Stimulated activated CD8-positive, alpha-beta memory T cell treated with anti-CD3 and anti-CD28 coated beads, Interleukin-15, amount 100 ng/mL, for 4 hours (primary cell): ENCODE measurements around the gene PDCD4.

Source experiments
- DNase-seq, 2 donors: peaks; one replicate each; pipeline ENCODE4 v3.0.0-alpha.2; 2020; ENCODE audit warnings: low read depth in 2 of 2

The PDCD4 gene

DNA sequence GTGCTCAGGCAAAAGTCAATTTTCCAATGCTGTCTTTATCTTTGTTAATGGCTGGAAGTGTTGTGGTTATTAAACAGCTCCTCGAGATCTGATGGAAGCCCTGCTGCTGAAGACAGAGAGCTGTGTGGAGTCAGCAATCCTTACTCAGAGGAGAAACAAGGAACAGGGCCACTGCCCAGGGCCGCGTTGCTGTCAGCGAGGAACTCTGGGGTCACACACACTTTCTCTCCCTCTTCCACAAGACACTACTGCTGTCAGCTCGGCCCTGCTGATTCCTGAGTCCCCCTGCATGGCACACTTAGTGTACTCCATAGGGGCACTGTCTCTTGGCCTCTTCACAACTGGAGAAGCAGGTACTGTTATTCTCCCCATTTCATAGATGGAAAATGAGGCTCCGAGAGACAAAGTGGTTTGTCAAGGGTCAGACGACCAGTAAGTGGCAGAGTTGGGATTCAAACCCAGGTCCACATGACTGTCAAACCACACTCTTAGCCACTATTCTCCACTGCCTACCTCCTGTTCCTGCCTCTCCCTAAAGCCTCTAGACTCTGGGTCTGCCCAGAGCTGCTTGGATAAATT, 29.3 kb upstream of the PDCD4 start:
- no peak for DNase-seq

DNA sequence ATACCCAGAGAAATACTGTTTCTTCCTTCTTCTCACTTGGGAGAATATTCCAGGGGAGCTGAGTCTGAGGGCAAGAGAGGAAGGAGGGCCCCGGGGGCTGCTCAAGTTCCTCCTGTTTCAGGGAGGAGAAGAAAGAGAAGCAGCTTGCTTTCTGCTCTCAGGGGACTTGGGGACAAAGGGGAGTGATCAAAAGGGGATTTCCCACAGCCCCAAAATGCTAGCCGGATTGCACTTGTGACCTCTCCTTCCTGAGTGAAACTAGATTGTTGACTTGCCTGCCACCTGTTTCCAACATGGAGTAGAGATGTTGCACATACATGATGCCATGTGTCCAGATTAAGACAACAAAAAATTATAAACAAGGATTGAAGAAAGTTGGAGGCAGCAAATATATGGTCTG, 28.7 kb upstream of the PDCD4 start:
- DNase-seq, result no peak

DNA sequence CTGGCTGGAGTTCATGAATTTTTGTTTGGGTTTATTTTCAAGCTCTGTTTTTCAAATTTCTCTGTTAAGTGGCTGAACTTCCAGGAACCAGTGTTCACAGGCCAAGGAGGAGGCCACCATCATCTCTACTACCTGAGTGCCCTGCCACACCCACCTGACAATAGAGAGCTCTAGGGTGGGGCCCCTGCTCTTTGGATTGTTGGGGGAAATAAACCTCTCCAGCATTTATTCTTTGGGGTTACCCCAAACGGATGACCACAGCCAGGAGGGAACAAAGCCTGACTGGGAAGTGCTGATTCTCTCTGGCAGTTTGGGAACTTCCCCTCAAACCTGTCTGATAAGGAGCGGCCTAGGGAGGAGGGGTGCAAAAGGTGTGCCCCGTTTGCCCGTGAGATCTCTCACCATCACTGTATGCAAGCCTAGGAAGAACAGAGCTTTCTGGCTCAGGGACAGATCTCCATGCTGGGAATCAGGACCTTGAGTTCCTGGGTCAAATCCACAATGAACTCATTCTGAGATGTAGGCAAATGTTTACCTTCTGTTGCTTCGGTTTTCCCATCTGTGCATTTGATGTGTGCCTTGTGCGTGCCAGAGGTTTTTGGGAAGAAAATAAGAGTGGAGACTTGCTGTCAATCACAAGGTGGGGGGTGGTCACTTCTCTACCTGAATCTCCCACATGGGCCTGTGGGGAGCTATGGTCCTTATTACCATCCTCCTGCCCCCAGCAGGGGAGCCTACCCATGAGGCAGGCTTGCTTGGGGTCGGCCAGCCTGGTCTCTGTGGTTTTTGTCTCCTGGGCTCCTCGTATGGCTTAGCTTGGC, 27.7 kb upstream of the PDCD4 start:
- DNase-seq, result no peak

DNA sequence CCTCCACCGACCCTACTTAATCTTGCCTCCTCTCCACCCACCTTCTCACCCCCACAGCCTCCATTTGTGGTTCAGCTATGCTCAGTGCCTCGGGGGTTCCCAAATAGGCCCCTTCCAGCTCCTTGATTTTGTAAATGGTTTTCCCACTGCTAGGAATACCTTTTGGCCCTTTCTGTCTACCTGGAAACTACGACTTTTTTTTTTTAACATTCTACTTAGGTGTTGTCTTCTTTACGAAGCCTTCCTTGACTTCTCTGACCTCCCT, 27.2 kb upstream of the PDCD4 start:
- no peak for DNase-seq

DNA sequence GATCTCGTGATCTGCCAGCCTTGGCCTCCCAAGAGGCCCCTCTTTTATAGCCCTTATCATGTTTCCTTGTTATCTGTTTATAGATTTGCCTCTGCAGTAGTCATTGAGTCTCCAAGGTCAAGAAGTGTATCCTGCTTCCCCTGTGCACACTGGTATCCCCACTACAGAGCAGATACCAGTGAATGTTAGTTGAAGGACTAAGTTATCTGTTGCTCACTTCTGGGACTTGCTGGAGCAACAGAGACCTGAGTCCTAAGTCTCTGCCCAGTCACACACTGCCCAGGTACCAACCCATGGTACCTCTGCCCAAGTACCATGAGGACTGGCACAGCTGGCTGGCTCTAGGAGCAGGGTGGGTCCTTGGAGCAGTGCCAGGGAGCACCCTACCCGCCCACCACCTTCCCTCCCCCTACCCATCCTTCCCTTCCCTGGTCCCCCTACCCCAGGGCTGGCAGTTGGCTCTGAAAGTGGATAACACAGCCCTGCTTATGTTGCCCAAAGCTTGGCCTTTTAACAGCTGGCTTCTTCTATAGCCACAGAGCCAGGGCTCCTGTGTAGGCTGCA, 26.5 kb upstream of the PDCD4 start:
- no peak for DNase-seq

DNA sequence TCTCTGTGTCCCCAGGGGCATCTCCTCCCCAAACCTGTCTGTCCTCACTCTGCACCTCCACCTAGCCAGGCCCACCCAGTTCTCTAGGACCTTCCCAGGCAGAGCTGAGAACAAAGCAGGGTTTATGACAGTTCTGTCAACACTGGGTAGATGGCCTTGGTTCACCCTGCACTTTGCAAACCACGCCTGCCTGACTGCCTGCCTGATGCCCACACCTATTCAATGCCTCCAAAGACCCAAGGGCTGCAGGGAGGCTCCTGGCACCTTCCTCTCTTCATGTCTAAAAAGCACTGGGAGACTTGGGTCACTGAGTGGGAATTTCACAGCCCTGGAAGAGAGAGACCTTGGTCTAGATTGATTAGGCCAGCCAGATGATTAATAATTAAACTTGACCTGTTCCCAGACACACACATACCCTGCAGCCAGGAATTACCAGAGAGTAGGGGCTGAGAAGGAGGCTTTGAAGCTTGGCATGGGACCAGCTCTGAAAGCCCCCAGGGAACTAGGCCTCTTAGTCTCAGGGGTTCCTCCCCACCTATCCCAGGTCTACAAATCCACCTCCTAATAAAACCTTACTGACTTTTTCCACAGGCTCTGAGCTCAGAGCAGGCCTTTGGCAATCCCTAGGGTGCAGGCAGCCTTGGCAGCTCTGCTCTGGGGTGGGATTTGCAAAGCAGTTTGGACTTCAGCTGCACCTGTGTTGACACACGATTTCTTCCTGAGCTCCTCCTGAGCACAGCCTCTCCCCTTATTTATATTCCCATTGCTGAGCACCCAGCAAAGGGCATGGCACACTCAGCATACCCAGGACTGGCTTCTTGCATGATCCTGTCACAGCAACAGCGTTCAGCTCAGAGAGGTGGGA, 25.7 kb upstream of the PDCD4 start:
- DNase-seq, result no peak

DNA sequence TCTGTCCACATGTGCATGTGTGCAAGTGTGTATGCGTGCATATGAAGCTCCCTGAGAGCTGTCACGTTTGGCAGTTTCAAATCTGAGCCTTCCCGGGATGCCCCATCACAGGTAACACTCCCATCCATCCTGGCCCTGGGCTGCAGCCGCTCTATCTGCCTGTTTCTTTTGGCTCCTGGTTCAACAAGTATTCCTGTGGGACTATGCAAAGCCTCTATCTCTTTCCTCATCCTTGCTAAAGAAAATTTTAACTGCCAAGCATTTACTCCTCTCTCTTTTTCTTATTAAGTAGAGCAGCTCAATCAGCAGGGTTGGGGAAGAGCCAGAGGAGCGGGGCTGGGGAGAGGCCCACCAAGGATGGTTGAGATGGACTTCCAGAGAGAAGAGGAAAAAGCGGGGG, 24.4 kb upstream of the PDCD4 start:
- DNase-seq, result no peak

DNA sequence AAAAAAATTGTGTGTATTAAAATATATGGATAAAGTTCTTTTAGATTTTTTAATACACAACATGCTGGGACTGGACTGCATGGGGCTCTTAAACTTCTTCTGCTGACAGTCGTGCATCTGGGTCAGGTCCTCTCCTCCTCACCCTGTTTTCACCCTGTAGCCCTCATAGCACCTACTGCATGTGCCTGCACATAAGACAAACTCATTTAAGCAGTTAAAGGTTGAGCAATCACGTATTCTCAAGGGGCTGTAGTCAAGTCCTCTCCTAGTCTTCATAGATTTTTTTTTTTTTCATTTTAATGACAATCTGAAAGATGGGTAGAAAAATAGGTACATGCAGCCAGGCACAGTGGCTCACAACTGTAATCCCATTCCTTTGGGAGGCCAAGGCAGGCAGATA, 23.6 kb upstream of the PDCD4 start:
- no peak for DNase-seq

DNA sequence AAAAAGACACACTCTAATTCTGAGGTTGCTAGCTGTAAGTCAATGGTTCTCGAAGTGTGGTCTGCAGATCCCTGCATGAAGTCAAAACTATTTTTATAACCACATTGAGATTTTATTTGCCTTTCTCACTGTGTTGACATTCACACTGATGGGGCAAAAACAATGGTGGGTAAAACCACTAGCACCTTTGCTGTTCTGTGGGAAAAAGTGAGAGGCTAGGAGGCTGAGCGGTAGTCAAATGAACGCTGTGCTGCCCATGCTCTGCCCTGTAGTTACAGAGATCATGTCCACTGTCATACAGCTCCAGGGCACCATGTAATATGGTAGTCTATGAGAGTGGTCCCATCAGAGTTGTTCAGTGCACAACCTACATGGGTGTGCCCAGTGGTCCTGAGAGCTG, 21.6 kb upstream of the PDCD4 start:
- no peak for DNase-seq

DNA sequence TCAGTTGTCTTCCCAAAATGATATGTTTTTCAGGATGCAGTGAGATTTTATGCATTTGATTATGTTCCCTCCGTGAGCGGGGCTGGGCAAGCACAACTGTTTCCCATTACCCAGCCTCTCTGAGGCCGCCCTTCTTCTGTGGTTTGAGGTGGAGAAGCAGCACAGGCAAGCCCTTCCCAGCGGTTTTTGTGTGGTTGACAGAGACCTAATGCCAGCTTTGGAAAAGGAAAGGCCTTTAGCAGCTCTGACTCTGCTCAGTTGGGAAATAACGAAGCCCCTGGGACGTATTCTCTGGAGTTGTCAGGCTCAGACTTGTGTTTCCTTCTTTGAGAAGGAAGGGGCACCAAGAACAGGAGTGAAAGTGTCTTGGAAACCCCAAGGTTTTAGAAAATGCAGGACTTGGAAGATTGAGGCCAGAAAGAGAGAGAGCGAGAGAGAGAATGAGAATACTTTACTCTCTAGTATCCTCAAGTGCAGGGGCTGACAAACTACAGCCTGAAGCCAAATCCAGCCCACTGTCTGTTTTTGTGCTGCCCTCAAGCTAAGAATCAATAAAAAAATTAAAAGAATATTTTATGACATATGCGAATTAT, 20.6 kb upstream of the PDCD4 start:
- no peak for DNase-seq

DNA sequence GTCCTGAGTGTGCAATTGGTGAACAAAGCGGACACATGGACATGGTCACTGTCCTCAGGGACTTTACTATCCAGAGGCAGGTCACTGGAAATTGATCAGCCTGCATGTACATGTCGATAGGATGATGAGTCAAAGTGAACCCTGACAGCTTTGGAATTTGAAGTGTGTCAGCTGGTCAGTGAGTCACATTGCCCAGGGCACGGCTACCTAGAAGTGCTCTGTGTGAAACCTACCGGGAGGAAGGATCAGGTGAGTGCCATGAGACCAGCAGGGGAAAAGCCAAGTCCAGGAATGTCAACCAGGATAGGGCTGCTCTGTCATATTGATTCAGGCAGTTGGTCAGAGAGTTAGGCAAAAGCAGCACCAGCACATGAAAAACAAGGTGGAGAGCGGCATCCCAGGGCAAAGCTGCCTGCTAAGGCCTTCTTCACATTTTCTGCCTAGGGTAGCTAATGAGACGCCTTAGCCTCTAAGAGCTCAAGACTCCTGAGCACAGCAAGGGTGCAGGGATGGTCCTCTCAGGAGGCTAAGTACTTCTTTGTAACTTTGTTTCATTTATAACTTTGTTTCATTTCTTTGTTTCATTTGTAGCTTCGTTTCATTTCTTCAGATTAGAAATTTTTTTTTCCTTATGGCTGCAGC, 19.4 kb upstream of the PDCD4 start:
- DNase-seq, result no peak

DNA sequence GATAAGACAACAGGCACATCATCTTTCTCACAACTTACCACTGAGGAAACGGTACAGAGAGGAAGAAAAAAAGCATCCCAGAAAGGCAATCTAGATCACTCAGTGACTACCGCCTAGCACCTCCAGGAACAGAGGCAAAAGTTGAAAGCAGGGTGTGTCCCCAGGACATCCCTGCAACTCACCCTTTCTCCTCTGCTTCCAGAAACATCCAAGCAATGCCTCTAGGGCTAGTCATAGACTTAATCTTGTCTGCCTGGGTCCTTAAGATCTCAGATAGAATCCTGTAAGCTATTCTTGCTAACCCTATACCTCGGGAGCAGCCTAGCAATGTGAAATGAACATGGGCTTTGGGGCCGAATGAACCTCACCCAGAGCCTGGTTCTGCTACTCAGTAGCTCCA, 18.8 kb upstream of the PDCD4 start:
- DNase-seq, result no peak

DNA sequence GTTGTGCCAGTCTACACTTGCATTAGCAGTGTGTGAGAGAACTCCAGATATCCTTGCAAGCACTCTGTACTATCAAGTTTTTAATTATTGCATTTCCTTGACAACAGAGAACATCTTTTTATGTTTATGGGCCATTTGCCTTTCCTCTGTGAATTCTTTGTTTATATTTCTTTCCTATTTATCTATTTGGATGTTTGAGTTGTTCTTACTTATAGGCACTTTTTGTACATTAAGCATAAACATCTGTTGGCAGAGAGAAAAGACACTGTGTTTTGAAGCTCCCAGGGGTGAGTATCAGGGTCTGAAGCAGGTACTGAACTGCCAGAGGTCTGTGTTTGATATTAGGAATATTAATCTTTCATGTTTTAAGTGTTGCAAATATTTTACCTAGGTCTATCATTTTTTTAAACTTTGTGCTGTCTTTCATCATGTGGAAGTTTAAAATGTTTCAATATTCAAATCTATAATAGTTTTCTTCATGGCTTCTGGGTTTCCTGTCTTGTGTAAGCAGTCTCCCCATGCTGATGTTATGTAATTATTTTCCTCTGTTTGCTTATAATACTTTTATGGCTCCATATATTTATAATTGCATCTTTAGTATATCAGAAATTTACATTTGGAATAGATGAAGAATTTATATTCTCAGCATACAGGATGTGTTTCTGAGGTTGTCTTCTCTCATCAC, 17.7 kb upstream of the PDCD4 start:
- DNase-seq, result no peak

DNA sequence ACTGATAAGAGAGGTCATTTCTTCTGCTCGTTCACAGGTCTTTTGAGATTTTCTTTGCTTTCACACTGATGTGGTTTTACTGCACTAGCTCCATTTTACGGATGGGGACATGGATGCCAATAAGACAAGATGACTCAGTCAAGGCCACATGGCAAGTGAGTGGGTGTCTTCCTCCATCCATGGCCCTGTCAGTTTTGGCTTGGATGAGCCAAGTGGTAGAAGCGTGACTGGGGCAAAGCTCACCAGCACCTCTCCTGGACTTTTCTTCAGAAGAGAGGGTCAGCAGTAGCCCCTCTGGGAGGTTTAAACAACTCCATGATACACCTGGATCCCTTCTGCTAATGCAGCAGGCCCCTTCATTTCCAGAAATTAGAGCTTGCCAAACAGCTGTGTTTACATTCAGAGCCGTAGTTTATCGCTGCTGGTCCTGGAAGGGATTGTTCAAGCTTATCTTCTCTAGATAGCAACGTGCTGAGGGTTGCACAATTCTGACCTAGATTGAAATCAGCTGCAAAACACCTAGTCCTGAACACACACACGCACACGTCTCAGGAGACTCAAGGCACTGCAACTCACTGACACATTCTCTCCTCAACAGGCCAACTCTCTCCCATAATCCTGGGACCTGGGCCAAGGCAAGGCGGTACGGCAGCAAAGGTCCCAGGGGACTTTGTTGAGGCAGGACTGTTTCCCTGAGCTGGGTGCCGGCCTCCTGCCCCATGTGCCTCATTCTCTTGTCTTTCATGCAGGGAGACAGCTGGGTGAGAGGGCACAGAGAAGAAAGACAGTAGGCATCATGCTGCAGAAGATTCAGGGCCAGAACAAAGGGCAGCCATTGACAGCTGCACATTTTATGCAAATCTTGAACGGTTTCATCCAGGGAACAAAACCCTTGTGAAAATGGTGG, 14.2 kb upstream of the PDCD4 start:
- DNase-seq, result no peak

DNA sequence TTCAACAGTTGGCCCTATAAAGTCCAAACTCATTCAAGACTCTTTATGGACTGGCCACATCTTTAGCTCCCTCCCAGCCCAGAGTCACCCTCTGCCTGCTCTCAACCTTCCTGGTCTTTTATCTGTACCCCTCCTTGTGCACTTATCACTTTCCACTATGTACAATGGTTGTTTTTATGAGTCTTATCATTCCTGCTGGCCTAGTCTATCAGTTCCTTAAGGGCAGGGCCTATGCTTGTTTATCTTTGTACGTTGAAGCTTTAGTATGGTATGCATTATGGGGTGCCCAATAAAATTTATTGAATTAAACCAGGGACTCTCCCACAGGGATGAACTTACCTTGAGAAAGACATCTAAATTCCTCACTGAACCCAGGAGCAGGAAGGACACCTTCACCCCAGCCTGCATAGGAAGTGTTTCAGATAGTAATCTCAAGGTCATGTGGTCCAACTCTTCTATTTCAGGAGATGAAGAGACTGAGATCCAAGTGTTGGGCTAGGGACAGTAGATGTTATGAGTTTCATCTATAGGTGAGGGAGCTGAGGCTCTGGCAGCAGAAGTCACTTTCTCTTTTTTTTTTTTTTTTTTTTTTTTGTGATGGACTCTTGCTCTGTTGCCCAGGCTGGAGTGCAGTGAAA, 13.3 kb upstream of the PDCD4 start:
- no peak for DNase-seq

DNA sequence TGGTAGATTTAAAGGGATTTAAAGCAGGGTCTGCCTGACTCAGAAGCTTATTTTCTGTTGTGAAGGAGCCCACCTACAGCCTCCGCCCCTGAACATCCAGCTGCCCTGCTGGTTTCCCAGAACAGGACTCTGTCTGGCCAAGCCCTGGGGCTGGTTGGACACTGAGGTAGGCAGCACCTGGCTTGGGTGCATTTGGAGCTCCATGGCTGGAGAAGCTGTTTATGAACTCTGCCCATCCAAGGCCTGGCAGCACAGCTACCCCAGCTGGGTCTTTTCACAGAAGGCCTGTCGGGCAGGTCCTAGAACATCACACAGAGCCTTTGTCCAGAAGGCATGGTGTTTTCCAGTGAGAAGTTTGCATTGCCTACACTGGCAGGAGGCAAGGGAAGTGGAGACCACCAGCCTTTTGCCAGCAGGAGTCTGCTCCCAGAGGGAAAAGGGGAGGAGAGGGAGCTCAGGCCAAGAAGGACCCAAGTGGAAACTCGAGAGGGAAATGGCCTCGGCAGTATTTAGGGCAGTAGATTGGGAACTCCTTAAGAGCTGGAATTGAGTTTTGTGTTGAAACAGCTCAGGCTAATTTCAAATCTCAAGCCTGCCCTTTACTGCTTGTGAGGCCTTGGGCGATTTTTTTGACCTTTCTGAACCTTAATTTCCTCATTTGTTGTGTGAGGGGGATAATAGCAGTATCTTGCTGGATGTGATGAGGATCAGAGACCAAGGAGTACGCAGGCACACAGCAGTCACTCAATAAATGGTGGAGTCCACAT, 12.3 kb upstream of the PDCD4 start:
- DNase-seq, result no peak

DNA sequence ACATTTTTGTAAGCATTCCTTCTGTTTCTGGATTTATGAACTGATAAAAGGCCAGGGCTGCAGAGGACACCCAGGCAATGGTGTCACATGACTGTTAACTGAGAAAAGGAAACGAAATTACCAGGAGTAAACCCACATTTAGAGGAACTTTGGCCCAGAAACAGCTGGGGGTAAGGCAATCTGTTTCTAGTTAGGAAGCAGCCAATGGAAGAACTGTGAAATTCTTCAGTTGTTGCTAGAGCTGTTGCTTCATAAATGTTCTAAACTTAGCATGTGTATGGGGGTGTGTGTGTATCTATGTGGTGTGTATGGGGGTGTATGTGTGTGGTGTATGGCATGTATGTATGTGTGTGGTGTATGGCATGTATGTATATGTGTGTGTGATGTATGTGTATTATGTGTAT, 11.8 kb upstream of the PDCD4 start:
- no peak for DNase-seq

DNA sequence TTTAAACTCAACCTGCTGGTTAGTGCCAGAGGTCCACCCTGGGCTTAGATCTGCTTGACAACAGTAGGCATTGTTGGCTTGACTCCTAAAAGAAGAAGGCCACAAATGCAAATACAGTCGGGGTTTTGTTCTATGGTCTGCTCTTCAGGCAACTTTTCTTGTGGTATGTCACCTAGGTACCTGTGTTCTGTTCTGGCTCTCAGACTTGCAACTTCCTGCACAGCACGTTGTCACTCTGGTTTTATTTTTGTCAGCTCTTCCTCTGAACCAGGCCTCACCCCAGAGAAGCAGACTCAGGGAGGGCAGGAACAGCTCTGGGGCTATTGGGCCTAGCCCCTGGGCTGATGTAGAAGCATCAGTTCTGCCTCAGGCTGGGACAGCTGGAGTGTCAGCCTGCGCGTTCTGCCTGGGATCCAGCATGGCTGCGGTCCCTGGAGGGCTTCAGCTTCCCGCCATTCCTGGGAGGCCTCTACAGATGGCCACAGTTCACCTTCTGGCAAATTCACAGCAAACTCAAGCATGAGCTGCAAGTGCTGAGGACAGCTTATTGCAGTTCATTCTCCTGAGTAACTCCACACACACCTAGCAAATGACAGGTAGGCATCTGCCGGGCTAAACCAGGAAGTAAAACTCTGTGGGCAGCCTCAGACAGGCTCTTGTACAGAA, 11.0 kb upstream of the PDCD4 start:
- no peak for DNase-seq
